ENCODE results near the gene PARD3. TPM values are rescaled to one million over a fixed set of nuclear protein-coding genes. Genes with fewer than 3 reads are reported as not detected.

The PARD3 gene
- total and polyA plus RNA-seq, 5 donors, result 10.5 to 40.3 (median 27.8) TPM

DNA sequence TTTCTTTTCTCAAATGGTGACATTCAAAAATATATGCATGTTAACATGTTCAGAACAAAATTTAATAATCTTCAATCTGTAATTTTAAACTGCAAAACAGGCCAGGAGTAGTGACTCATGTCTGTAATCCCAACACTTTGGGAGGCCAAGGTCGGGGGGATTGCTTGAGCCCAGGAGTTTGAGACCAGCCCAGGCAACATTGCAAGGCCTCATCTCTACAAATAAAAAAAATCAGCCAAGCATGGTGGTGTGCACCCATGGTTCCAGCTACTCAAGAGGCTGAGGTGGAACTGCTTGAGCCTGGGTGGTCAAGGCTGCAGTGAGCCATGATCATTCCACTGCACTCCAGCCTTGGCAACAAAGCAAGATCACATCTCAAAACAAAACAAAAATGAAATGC is 394.3 kb downstream of the PARD3 start:
- no peaks in the 10 kb centered on the region for H3K9me3 ChIP-seq (ENCODE audit: control insufficient read depth, low read length)
- no peak overlapping the region for H3K27ac ChIP-seq (ENCODE audit: low read length)
- no peak overlapping the region for H3K4me3 ChIP-seq (ENCODE audit: low read length)
- DNase-seq (no peak), ATAC-seq (no peak)
- H3K27me3 ChIP-seq (ENCODE audit: control insufficient read depth, insufficient read depth), result no peaks in the 10 kb centered on the region
- intact Hi-C loops (cut with DNase I), result no loop called here
- H3K4me1 ChIP-seq (ENCODE audit: control insufficient read depth, insufficient read depth, low read length), result no peaks in the 10 kb centered on the region
- whole genome bisulfite sequencing, result 50% methylated on average over 1 of the region's 1 CpG

DNA sequence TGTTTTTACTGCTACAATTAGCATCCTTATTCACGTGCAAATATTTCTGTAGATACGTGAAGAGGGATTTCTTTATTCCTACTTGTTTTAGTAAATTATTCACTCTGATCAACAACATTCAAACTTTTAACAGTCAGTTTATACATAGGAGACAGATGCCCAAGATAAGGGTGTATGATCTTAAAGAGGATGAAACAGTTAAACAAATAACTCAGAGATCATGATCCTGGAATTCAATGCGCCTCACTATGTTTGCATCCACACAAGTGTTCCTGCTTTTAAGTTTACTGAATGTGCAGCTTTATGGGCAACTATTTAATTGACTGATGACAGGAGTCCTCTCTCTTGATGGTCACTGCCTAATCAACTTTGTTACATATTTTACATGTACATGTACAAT is 394.8 kb downstream of the PARD3 start:
- H3K27ac ChIP-seq (ENCODE audit: low read length), result no peak overlapping the region
- 91% methylated on average over 3 of the region's 3 CpGs for WGBS
- intact Hi-C loops (cut with DNase I), result no loop called here
- no peaks in the 10 kb centered on the region for H3K27me3 ChIP-seq (ENCODE audit: control insufficient read depth, insufficient read depth)
- ATAC-seq (no peak), DNase-seq (no peak)
- no peaks in the 10 kb centered on the region for H3K9me3 ChIP-seq (ENCODE audit: control insufficient read depth, low read length)
- H3K4me1 ChIP-seq (ENCODE audit: control insufficient read depth, insufficient read depth, low read length), result no peaks in the 10 kb centered on the region
- no peak overlapping the region for H3K4me3 ChIP-seq (ENCODE audit: low read length)

DNA sequence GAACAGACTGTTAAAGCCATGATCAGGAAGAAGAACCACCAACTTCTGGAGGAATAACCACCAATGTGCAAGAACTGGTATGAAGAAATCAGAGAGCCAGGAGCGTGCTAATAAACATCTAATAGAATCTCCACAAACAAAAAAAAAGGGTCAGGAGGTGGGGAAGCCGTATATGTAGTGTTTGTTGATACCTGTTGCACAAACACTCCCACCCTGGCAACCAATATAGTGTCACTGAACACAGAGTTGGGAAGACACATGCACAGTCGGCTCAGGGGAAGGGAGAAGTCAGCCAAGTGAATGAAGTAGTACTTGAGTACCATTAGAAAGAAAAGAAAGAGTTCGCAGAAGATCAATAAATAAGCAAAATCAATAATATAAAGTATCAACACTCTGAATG is 400.1 kb downstream of the PARD3 start:
- no peak overlapping the region for H3K4me3 ChIP-seq (ENCODE audit: low read length)
- no peaks in the 10 kb centered on the region for H3K27me3 ChIP-seq (ENCODE audit: control insufficient read depth, insufficient read depth)
- no peak overlapping the region for H3K27ac ChIP-seq (ENCODE audit: low read length)
- peaks cover 2% of the 10 kb centered on the region for H3K4me1 ChIP-seq (ENCODE audit: control insufficient read depth, insufficient read depth, low read length)
- intact Hi-C loops (cut with DNase I), result no loop called here
- WGBS, result 87% methylated on average over 4 of the region's 4 CpGs
- DNase-seq, result no peak
- ATAC-seq, result no peak
- no peaks in the 10 kb centered on the region for H3K9me3 ChIP-seq (ENCODE audit: control insufficient read depth, low read length)

DNA sequence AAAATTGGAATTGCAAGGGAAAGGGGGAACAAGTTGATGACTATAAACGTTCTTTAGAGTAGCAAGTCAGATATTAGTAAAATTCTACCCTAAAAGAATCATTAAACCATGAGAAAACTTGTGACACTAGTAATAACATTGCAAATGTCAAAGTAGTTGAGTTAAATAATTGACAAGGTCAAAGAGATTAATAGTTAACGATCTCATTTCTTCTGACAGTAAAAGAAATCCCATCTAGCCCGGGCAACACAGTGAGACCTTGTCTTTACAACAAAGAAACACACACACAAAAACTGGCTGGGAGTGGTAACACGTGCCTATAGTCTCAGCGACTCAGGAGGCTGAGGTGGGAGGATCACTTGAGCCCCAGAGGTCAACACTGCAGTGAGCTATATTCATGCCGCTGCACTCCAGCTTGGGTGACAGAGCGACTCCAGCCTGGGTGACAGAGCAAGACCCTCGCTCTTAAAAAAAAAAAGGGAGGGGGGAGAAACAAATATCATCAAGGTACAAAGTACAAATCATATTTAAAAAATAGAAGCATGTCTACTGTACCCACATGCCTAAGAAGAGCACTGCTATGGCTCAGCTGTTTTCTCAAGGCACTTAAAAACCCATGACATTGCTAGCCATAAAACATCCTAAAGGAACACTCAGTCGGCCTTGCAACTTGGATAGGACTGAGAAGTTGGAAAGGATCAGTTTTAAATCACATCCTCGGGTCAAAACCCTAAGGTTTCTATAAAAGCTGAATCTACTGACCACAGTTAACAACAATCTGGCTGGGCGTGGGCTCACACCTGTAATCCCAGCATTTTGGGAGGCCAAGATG is 401.1 kb downstream of the PARD3 start:
- H3K4me1 ChIP-seq (ENCODE audit: control insufficient read depth, insufficient read depth, low read length), result peaks cover 2% of the 10 kb centered on the region
- intact Hi-C loops (cut with DNase I), result no loop called here
- no peak for DNase-seq
- H3K27me3 ChIP-seq (ENCODE audit: control insufficient read depth, insufficient read depth), result no peaks in the 10 kb centered on the region
- H3K27ac ChIP-seq (ENCODE audit: low read length), result no peak overlapping the region
- 94% methylated on average over 11 of the region's 11 CpGs for WGBS
- ATAC-seq, result no peak
- no peaks in the 10 kb centered on the region for H3K9me3 ChIP-seq (ENCODE audit: control insufficient read depth, low read length)
- no peak overlapping the region for H3K4me3 ChIP-seq (ENCODE audit: low read length)

DNA sequence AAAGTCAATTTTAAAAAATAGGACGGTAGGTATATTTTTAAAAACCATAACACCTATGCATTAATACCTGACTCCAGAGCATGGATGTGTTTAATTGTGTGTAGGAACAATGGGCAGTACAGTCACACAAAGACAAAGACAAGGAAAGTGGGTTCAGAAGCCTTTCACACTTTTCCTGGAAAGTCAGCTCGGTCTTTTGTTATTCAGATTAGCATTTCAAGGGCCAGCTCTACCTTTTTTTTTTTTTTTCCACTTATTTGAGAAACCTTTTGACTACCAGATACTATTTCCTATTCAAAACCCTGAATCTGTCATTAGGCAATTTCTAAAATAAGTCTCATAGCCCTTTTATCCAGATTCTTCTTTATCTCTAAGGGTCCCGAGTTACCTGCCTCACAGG is 401.9 kb downstream of the PARD3 start:
- no peak for ATAC-seq
- DNase-seq, result no peak
- intact Hi-C loops (cut with DNase I), result no loop called here
- no peak overlapping the region for H3K27ac ChIP-seq (ENCODE audit: low read length)
- H3K4me1 ChIP-seq (ENCODE audit: control insufficient read depth, insufficient read depth, low read length), result peaks cover 2% of the 10 kb centered on the region
- H3K4me3 ChIP-seq (ENCODE audit: low read length), result no peak overlapping the region
- no peaks in the 10 kb centered on the region for H3K9me3 ChIP-seq (ENCODE audit: control insufficient read depth, low read length)
- no peaks in the 10 kb centered on the region for H3K27me3 ChIP-seq (ENCODE audit: control insufficient read depth, insufficient read depth)
- WGBS, result 89% methylated on average over 3 of the region's 3 CpGs

DNA sequence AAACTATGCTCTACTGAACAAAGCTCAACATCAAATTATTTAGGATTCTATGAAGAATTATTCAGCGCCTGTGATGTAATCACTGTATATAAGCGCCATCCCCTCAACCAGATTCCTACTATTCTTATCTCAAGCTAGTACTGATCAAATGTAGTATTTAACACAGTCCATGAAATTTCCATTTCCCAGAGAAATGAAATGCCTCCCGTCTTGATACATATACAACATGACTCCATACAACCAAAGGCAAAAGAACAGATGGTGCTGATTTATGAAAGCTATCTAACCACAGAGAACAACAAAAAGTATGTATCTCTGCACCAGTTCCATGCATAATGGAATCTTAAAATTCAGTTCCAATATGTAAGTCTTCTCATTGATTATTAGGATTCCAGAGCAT is 406.1 kb downstream of the PARD3 start:
- ATAC-seq (no peak), DNase-seq (no peak)
- WGBS, result 92% methylated on average over 3 of the region's 3 CpGs
- no peaks in the 10 kb centered on the region for H3K27me3 ChIP-seq (ENCODE audit: control insufficient read depth, insufficient read depth)
- intact Hi-C loops (cut with DNase I), result no loop called here
- peaks cover 5% of the 10 kb centered on the region for H3K4me1 ChIP-seq (ENCODE audit: control insufficient read depth, insufficient read depth, low read length)
- no peak overlapping the region for H3K4me3 ChIP-seq (ENCODE audit: low read length)
- H3K27ac ChIP-seq (ENCODE audit: low read length), result no peak overlapping the region
- no peaks in the 10 kb centered on the region for H3K9me3 ChIP-seq (ENCODE audit: control insufficient read depth, low read length)

DNA sequence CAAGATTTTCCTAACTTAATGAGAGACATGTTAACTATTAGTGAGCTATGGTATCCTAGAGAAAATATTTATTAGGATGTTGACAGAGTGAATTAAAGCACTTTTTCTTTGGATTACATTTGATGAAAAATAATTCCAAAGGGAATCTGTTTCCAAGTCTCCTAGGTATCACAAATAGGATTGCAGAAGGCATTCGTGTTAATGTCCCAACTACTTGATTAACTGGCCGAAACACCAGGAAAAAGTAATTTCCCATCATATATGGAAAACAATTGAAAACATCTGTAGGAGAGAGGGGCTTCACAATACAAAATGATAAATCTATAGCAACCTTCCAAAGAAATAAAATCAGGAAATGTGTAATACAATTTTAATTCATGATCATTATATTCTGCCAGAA is 406.7 kb downstream of the PARD3 start:
- 71% methylated on average over 2 of the region's 2 CpGs for WGBS
- no peaks in the 10 kb centered on the region for H3K27me3 ChIP-seq (ENCODE audit: control insufficient read depth, insufficient read depth)
- no peak overlapping the region for H3K4me3 ChIP-seq (ENCODE audit: low read length)
- intact Hi-C loops (cut with DNase I), result no loop called here
- no peaks in the 10 kb centered on the region for H3K9me3 ChIP-seq (ENCODE audit: control insufficient read depth, low read length)
- DNase-seq (no peak), ATAC-seq (no peak)
- H3K4me1 ChIP-seq (ENCODE audit: control insufficient read depth, insufficient read depth, low read length), result peaks cover 5% of the 10 kb centered on the region
- no peak overlapping the region for H3K27ac ChIP-seq (ENCODE audit: low read length)

DNA sequence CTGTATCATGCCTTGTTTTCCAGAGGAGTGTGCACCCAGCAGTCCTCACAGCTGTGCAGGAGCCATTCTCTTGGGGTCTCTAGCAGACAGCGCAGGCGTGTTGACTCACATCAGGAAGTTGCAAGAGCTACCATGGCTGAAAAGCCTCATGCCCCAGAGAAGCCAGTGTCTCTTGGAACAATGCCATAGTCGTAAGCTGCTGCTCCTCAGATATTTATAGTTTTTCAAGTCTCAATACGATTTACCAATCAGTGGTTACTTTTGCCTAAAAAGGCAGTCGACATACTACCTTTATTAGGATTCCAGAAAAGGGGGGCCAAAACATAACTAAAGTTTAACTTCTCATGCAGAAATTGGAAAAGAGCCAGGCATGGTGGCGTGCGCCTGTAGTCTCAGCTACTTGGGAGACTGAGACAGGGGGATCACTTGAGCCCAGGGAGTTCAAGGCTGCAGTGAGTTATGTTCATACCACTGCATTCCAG is 407.7 kb downstream of the PARD3 start:
- H3K27me3 ChIP-seq (ENCODE audit: control insufficient read depth, insufficient read depth), result no peaks in the 10 kb centered on the region
- 64% methylated on average over 7 of the region's 7 CpGs for WGBS
- H3K27ac ChIP-seq (ENCODE audit: low read length), result no peak overlapping the region
- H3K4me3 ChIP-seq (ENCODE audit: low read length), result no peak overlapping the region
- H3K4me1 ChIP-seq (ENCODE audit: control insufficient read depth, insufficient read depth, low read length), result peaks cover 5% of the 10 kb centered on the region
- ATAC-seq (peak; percentile 59 to 67), DNase-seq (peak; percentile 21 to 43 (median 30))
- no peaks in the 10 kb centered on the region for H3K9me3 ChIP-seq (ENCODE audit: control insufficient read depth, low read length)
- intact Hi-C loops (cut with DNase I), result no loop called here

DNA sequence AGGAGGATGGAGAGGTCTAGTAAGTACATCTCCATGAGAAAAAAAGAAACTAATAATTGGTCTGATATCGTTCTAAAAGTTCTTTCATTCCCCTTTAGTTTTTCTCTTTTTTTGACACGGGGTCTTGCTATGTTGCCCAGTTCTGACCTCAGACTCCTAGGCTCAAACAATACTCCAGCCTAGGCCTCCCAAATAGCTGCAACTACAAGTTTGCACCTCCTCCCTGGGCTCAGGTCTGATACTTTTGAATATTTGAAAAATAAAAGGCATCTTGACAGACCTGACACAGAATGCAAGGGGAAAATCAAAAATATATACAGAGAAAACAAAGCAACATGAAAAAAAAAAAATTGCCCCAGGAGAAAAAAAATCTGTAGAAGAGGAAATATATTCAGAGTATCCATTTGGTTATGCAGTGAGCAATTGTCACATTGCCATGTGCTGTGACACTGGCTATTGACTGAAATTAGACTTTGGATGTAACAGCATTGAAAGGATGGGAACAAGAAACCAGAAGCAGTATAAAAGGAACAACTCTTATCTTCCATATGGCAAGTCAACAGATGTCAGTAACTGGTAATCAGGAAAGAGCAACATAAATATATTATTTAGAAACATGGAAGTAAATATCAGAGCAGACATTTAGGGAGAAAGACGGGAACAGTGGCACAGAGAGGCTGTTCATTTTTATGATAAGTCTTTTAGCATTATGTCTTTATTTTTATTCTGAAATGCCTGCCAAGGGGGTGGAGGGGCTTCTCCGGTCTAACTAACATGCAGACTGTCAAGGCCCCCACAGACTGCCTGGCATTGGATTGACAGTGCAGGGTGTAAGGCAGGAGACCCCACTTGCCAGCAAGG is 408.4 kb downstream of the PARD3 start:
- Histone ChIP-seq H3K4me1 (ENCODE audit: control insufficient read depth, insufficient read depth, low read length) (peaks cover 5% of the 10 kb centered on the region), H3K4me3 (ENCODE audit: low read length) (no peak overlapping the region), H3K27ac (ENCODE audit: low read length) (no peak overlapping the region), H3K27me3 (ENCODE audit: control insufficient read depth, insufficient read depth) (no peaks in the 10 kb centered on the region), H3K9me3 (ENCODE audit: control insufficient read depth, low read length) (no peaks in the 10 kb centered on the region)
- DNase-seq, result no peak
- intact Hi-C loops (cut with DNase I), result no loop called here
- WGBS, result 60% methylated on average over 4 of the region's 4 CpGs
- ATAC-seq, result no peak

DNA sequence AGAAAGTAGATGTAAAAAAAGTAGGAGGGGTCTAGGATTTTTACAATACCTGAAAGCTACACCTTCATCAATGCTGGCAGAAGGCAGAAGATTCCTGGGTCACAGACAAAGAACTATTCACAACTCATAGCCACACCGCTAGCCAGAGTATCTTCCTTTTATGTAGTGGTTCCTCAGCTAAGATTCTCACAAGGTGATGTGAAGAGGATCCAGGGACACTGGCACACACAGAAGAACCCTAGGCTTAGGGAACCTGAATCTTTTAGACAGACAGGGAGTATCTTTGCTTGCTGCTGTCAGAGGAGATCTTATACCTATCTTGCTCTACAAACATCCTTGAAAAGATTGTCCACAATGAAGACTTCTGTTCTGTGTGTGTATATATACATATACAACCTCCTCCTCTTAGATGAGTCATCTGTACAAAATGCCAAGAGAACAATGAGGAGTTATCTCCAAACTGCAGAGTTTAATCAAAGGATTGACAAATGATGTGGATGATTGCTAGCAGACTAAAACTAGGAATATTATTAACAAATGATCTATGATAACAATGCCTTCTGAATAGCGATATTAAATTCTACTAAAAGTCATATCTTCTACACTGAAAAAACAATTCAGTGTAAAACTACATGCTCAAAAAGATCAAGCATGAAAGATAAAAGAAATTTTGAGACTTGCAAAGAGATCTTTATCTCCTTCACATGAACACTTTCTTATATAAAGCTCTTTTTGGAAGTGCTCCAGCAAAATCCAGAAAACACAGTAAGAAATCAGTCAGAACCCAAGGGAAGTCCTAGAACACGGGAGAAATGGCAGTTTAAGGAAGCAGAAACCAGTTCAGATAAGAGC is 409.3 kb downstream of the PARD3 start:
- intact Hi-C loops (cut with DNase I), result no loop called here
- no peak for DNase-seq
- 76% methylated on average over 3 of the region's 3 CpGs for WGBS

More for the DNA sequence above, 409.3 kb downstream of the PARD3 start:
- no peak overlapping the region for H3K27ac ChIP-seq (ENCODE audit: low read length)
- no peaks in the 10 kb centered on the region for H3K27me3 ChIP-seq (ENCODE audit: control insufficient read depth, insufficient read depth)
- no peaks in the 10 kb centered on the region for H3K9me3 ChIP-seq (ENCODE audit: control insufficient read depth, low read length)
- no peak overlapping the region for H3K4me3 ChIP-seq (ENCODE audit: low read length)
- ATAC-seq, result no peak
- H3K4me1 ChIP-seq (ENCODE audit: control insufficient read depth, insufficient read depth, low read length), result peaks cover 3% of the 10 kb centered on the region
